ENCODE data around the gene EEPD1. TPM values are rescaled to one million over a fixed set of nuclear protein-coding genes. Genes with fewer than 3 reads are reported as not detected.

Gene EEPD1
- total RNA-seq, 1 experiment from 2014 or later: 0.70 TPM

DNA sequence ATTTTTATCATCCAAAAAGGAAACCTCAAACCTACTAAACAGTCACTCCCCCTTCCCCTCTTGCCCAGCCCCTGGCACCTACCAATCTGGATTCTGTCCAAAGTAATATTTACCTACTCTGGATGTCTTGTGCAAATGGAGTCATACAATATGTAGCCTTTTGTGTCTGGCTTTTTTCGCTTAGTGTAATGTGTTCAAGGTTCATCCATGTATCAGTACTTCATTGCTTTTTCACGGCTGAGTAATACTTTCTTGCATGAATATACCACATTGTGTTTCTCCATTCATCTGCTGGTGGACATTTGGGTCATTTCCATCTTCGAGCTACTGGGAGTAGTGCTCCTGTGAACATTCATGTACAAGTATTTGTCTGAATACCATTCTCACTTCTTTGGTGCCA is 113.6 kb downstream of the EEPD1 start:
- DNase-seq (ENCODE audit: unreplicated experiment): no peak
- BruUV-seq (replicated peaks): no TSS peak
- POLR2A ChIA-PET: interaction anchor here (0.9 kb wide), 1 partner anchor 13 kb away, joined by 3 read pairs; no protein-coding TSS in a partner anchor
- CTCF ChIA-PET: interaction anchor here (1.4 kb wide), 2 partner anchors 8 to 18 kb away, joined by 3 to 5 read pairs; no protein-coding TSS in a partner anchor
- no peaks in the 10 kb centered on the region for H3K4me1 Mint-ChIP-seq (ENCODE audit: insufficient read depth, unreplicated experiment)
- H3K27ac Mint-ChIP-seq (ENCODE audit: low read depth, unreplicated experiment): no peak overlapping the region
- TF ChIP-seq, protein P1, sequence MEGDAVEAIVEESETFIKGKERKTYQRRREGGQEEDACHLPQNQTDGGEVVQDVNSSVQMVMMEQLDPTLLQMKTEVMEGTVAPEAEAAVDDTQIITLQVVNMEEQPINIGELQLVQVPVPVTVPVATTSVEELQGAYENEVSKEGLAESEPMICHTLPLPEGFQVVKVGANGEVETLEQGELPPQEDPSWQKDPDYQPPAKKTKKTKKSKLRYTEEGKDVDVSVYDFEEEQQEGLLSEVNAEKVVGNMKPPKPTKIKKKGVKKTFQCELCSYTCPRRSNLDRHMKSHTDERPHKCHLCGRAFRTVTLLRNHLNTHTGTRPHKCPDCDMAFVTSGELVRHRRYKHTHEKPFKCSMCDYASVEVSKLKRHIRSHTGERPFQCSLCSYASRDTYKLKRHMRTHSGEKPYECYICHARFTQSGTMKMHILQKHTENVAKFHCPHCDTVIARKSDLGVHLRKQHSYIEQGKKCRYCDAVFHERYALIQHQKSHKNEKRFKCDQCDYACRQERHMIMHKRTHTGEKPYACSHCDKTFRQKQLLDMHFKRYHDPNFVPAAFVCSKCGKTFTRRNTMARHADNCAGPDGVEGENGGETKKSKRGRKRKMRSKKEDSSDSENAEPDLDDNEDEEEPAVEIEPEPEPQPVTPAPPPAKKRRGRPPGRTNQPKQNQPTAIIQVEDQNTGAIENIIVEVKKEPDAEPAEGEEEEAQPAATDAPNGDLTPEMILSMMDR (IDR thresholded peaks at IDR 0.05; ENCODE audit: unreplicated experiment): no peak
- H3K4me3 Mint-ChIP-seq (ENCODE audit: unreplicated experiment): no peak overlapping the region
- no peaks in the 10 kb centered on the region for H3K36me3 Mint-ChIP-seq (ENCODE audit: insufficient read depth, unreplicated experiment)
- intact Hi-C loops (cut with micrococcal nuclease): no loop called here
- no peaks in the 10 kb centered on the region for H3K9me3 Mint-ChIP-seq (ENCODE audit: unreplicated experiment)
- H3K27me3 Mint-ChIP-seq (ENCODE audit: insufficient read depth, unreplicated experiment): no peaks in the 10 kb centered on the region

DNA sequence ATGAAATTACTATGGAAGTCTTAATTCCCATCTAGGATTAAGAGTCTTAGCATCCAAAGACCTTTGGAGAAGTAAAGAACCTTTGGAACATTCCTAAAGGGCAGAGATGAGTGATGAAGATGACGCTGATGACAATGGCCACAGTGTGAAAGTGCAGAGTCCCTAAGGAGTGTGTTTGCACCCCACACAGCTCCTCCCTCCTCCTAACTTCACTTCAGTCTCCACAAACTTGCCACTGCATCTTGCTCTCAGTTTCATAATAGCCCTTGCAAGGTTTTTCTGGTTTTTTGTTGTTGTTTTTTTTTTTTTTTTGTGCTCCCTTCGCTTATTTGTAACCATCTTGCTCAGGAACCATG is 119.1 kb downstream of the EEPD1 start:
- H3K27ac Mint-ChIP-seq (ENCODE audit: low read depth, unreplicated experiment): no peak overlapping the region
- H3K27me3 Mint-ChIP-seq (ENCODE audit: insufficient read depth, unreplicated experiment): no peaks in the 10 kb centered on the region
- H3K4me1 Mint-ChIP-seq (ENCODE audit: insufficient read depth, unreplicated experiment): no peaks in the 10 kb centered on the region
- no peaks in the 10 kb centered on the region for H3K9me3 Mint-ChIP-seq (ENCODE audit: unreplicated experiment)
- intact Hi-C loops (cut with micrococcal nuclease): no loop called here
- TF ChIP-seq, protein P1 (IDR thresholded peaks at IDR 0.05; ENCODE audit: unreplicated experiment): no peak
- H3K4me3 Mint-ChIP-seq (ENCODE audit: unreplicated experiment): no peak overlapping the region
- DNase-seq (ENCODE audit: unreplicated experiment): no peak
- H3K36me3 Mint-ChIP-seq (ENCODE audit: insufficient read depth, unreplicated experiment): no peaks in the 10 kb centered on the region
- ChIA-PET CTCF (interaction anchor here (1.0 to 2.0 kb wide), 2 partner anchors 9 to 20 kb away, joined by 3 to 4 read pairs; no protein-coding TSS in a partner anchor), POLR2A (no interaction called here)
- BruUV-seq (replicated peaks): no TSS peak

DNA sequence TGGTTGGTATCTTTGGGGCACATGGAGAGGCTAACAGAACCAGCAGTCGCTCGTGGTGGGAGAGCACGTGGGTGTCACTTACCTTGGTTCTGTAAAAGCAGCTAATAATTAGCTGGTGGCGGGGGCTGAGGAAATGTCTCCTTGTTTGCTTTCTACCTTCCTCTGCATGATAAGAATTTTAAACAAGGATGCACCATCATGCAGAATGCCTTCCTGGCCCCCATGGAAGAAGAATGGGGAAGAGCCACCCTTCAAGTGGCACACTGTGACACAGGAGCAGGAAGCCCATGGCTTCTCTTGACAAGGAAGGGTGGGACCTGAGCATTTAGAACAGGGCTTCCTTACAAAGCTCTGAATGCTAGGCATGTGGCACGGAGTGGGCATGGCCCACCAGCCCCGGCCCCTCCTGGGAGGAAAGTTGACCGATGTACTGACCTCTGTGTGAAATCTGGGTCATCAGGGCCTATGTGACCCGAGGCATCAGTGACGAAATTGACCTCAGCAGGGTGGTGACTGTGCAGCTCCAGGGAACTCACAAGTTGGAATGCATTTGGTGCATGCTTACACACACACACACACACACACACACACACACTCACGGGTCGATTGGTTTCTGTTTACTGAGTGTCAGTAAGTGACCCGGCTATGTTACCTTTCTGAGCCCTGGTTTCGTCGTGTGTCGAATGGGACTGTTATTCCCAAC is 119.7 kb downstream of the EEPD1 start:
- no peaks in the 10 kb centered on the region for H3K27me3 Mint-ChIP-seq (ENCODE audit: insufficient read depth, unreplicated experiment)
- H3K27ac Mint-ChIP-seq (ENCODE audit: low read depth, unreplicated experiment): no peak overlapping the region
- no peaks in the 10 kb centered on the region for H3K36me3 Mint-ChIP-seq (ENCODE audit: insufficient read depth, unreplicated experiment)
- no peaks in the 10 kb centered on the region for H3K9me3 Mint-ChIP-seq (ENCODE audit: unreplicated experiment)
- no peak overlapping the region for H3K4me3 Mint-ChIP-seq (ENCODE audit: unreplicated experiment)
- intact Hi-C loops (cut with micrococcal nuclease): no loop called here
- BruUV-seq (replicated peaks): no TSS peak
- H3K4me1 Mint-ChIP-seq (ENCODE audit: insufficient read depth, unreplicated experiment): no peaks in the 10 kb centered on the region
- ChIA-PET POLR2A (interaction anchor here (1.3 kb wide), 1 partner anchor 15 kb away, joined by 3 read pairs; no protein-coding TSS in a partner anchor), CTCF (interaction anchor here (0.6 to 2.0 kb wide), 5 partner anchors 9 to 287 kb away, joined by 3 to 4 read pairs (median 4); no protein-coding TSS in a partner anchor)
- no peak for DNase-seq (ENCODE audit: unreplicated experiment)
- TF ChIP-seq, protein P1 (IDR thresholded peaks at IDR 0.05; ENCODE audit: unreplicated experiment): no peak

DNA sequence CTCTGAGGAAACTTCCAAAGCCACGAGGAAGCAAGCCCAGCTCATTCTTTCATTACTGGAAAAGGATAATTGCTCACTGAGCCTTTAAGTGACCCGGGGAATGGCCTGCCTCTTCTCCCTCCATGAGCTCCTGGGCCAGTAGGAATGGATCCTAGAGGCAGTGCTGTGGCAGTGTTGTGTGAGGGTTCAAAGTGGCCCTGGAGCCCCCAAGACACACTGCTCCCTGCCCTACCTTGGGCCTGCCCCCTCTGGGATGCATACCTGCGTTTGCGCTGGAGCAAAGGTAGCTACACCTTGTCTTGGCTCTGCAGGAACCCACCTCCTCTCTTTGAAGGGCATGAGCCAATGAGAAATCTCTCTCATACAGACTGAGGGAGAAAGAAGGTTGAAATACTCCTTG is 120.8 kb downstream of the EEPD1 start:
- TF ChIP-seq, protein P1 (IDR thresholded peaks at IDR 0.05; ENCODE audit: unreplicated experiment): no peak
- CTCF ChIA-PET: interaction anchor here (0.5 to 2.0 kb wide), 4 partner anchors 10 to 289 kb away, joined by 3 to 4 read pairs (median 4); no protein-coding TSS in a partner anchor
- no peak for DNase-seq (ENCODE audit: unreplicated experiment)
- H3K4me1 Mint-ChIP-seq (ENCODE audit: insufficient read depth, unreplicated experiment): no peaks in the 10 kb centered on the region
- no peak overlapping the region for H3K4me3 Mint-ChIP-seq (ENCODE audit: unreplicated experiment)
- POLR2A ChIA-PET: interaction anchor here (1.3 to 1.5 kb wide), 2 partner anchors 16 to 145 kb away, joined by 3 read pairs; no protein-coding TSS in a partner anchor
- no TSS peak for BruUV-seq (replicated peaks)
- H3K36me3 Mint-ChIP-seq (ENCODE audit: insufficient read depth, unreplicated experiment): no peaks in the 10 kb centered on the region
- intact Hi-C loops (cut with micrococcal nuclease): no loop called here
- H3K27me3 Mint-ChIP-seq (ENCODE audit: insufficient read depth, unreplicated experiment): no peaks in the 10 kb centered on the region
- H3K9me3 Mint-ChIP-seq (ENCODE audit: unreplicated experiment): no peaks in the 10 kb centered on the region
- H3K27ac Mint-ChIP-seq (ENCODE audit: low read depth, unreplicated experiment): no peak overlapping the region

All from MCF 10A (cell line).